ENCODE data around the gene PPT2. TPM values are rescaled to one million over a fixed set of nuclear protein-coding genes. Genes with fewer than 3 reads are reported as not detected.
A peak's percentile ranks its signal among the peaks of the same experiment; 100 is the strongest.
"Not testable (repeated sequence)": the region's sequence is repeated elsewhere in the genome, so short reads cannot be mapped to it uniquely, and the experiment has no call there.

PPT2 gene
- total RNA-seq, 1 donor from 2014 or later: 15.6 TPM

GRCh38 chr6:32120573-32121059 is 33.3 kb upstream of the PPT2 start:
- intact Hi-C loops (cut with DNase I): no loop called here
- DNase-seq (ENCODE audit: low spot score): no peak

DNA sequence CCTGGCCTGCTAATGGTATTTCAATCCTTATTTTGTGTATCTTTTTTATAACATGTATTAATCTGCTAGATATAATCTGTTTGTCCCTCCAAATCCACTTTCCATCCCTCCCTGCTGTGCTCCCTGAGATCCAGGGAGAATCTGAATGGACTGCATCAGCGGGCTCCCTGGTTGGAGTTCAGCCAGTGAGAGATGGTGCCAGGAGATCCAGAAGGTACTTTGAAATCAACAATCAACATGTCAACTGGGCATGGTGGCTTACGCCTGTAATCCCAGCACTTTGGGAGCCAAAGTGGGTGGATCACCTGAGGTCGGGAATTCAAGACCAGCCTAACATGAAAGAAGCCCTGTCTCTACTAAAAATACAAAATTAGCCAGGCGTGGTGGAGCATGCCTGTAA is 30.3 kb upstream of the PPT2 start:
- intact Hi-C loops (cut with DNase I): no loop called here
- DNase-seq (ENCODE audit: low spot score): no peak

- intact Hi-C loops (cut with DNase I): loop anchor here (2.0 kb wide), 1 partner anchor 26 kb away; no protein-coding TSS in a partner anchor
- DNase-seq (ENCODE audit: low spot score): no peak
Observed at GRCh38 chr6:32126880-32127279, 27.1 kb upstream of the PPT2 start.

DNA sequence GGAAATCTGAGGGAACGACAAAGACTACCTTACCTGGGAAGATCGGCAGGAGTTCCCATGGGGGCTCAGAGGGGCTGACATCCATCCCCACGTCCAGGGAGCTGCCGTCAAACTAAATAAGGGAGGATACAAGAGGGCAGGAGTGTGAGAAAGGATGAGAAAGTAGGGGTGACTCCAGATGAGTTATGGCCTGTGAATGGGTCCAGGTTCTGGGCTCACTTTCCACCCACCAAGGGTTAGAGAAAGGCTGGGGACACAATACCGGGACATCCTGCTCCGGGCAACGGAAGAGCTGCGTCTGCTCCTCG is 26.6 kb upstream of the PPT2 start:
- intact Hi-C loops (cut with DNase I): loop anchor here (2.0 kb wide), 1 partner anchor 25 kb away; no protein-coding TSS in a partner anchor
- no peak for DNase-seq (ENCODE audit: low spot score)

GRCh38 chr6:32127717-32128592 is 26.0 kb upstream of the PPT2 start, which contains the start of gene ATF6B:
ATF6B (minus strand) TSS chr6:32128246; CDS start chr6:32128207, 39 bp downstream.
- intact Hi-C loops (cut with DNase I): loop anchor here (2.0 kb wide), 1 partner anchor 25 kb away; no protein-coding TSS in a partner anchor
- DNase-seq (ENCODE audit: low spot score): peak; percentile 99

- DNase-seq (ENCODE audit: low spot score): no peak
- intact Hi-C loops (cut with DNase I): no loop called here
Observed at GRCh38 chr6:32128751-32129296, 25.1 kb upstream of the PPT2 start.

GRCh38 chr6:32129297-32130088 is 24.4 kb upstream of the PPT2 start:
- intact Hi-C loops (cut with DNase I): loop anchor here (2.0 kb wide), 1 partner anchor 67 kb away; no protein-coding TSS in a partner anchor
- DNase-seq (ENCODE audit: low spot score): no peak

GRCh38 chr6:32131439-32131948 is 22.4 kb upstream of the PPT2 start:
- no peak for DNase-seq (ENCODE audit: low spot score)
- intact Hi-C loops (cut with DNase I): loop anchor here (2.0 kb wide), 1 partner anchor 65 kb away; no protein-coding TSS in a partner anchor

DNA sequence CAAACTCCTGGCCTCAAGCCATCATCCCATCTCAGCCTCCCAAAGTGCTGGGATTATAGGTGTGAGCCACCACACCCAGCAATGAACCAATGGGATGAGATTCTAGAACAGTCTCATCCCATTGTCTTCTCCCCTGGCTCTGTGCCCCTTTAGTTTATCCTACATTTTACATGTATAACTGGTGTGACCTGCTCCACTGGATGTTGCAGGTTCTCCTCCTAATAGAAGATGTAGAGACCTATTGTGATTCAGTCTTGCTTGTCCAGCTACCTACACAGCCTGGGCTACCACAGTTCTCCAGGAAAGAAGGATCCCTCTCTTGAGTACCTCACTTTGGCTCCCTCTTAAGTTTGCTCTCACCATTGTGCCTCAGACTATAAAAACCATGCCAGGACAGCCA is 21.8 kb upstream of the PPT2 start:
- no peak for DNase-seq (ENCODE audit: low spot score)
- intact Hi-C loops (cut with DNase I): no loop called here

DNA sequence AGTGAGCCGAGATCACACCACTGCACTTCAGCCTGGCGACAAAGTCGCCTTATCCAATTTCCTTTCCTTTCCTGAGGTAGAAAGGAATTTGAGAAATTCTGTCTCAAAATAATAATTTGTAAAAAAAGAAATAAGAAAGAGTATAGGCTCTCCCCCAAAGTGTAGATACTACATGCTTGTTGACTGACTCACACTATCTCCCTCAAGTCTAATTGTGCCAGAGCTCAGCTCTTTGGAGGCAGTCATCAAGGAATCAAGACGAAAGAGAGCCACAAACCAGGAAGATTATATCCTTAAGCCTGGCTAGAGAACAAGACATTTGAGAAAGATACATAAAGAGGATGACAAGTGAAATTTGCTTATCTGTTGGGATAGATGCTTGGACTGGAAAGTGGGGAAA is 20.2 kb upstream of the PPT2 start:
- intact Hi-C loops (cut with DNase I): no loop called here
- no peak for DNase-seq (ENCODE audit: low spot score)

- intact Hi-C loops (cut with DNase I): no loop called here
- no peak for DNase-seq (ENCODE audit: low spot score)
Observed at GRCh38 chr6:32137454-32137853, 16.5 kb upstream of the PPT2 start.

DNA sequence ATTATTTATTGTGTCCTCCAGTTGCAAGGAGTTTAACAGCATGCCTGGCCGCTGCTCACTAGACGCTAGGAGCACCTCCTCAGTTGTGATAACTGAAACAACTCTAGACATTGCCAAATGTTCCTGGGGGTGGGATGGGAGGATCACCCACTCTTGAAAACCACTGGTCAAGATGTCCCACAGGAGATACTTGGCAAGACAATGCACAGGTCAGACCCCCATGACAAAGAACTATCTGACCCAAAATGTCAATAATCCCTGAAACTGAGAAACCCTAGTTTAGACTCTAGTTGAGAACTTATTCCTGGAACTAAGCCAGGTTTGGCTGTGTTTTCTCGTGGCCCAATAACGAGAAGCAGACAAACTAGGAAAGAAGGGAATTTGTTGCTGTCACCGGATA is 14.4 kb upstream of the PPT2 start:
- intact Hi-C loops (cut with DNase I): no loop called here
- DNase-seq (ENCODE audit: low spot score): no peak

DNA sequence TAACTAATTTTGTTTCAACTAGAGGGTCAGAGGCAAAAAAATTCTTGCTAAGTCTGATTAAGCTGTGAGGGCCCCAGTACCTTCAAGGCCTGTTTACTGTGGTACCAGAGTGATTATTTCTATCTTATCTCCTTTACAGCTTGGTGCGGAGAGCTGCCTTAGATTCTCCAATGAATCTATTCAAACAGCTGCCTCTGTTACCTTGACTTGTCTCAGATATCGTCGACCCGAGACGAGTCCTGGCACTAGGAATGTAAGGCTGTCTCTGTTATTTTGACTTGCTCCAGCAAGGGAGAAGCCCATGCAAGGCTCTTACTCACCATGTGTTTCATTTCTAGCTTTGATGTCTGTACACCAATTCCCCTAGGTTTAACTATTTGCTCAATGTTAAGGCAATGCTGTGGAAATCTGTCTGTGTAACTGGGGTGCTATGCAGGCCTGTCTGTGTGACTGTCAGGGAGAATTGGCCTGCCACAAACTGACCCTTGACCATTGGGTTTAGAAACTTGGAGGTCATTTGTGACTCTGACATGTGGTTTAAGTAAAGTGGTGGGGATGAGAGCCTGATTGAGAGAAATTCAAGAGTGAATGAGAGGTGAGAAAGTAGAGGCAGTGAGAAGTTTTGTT is 13.4 kb upstream of the PPT2 start:
- intact Hi-C loops (cut with DNase I): no loop called here

DNA sequence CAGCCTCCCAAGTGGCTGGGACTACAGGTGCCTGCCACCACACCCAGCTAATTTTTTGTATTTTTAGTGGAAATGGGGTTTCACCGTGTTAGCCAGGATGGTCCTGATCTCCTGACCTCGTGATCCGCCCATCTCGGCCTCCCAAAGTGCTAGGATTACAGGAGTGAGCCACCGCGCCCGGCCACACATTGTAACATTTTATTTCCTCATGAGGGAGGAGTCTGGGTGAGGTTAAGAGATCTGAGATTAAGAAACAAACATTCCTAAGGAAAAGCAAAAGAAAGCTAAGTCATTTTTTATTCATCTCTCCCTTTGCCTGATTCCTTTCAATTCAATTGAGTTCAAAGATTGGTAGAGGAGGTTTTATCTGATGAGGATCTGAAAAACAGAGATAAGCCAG is 9.7 kb upstream of the PPT2 start:
- intact Hi-C loops (cut with DNase I); DNase-seq (ENCODE audit: low spot score): not testable (repeated sequence)

More for the DNA sequence above, 13.4 kb upstream of the PPT2 start:
- no peak for DNase-seq (ENCODE audit: low spot score)

DNA sequence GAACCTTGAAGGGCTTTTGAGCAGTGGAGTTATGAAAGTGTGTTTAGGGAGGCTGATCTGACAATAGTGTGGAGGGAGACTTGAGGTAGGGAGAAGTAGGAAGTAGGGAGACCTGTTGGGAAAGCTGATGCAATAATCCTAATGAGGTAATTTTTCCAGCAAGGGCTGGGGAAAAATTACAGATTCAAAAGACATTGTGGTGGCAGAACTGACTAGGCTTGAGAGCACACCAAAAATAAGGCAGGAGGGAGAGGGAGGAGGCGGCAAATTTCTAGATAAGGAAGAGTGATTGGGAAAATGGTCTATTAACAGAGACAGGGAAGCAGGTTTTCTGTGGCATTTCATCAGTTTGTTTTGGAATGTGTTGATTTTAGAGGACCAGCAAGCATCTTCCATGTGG is 7.7 kb upstream of the PPT2 start:
- DNase-seq (ENCODE audit: low spot score): no peak
- intact Hi-C loops (cut with DNase I): no loop called here

GRCh38 chr6:32146687-32147086 is 7.3 kb upstream of the PPT2 start:
- intact Hi-C loops (cut with DNase I): no loop called here
- DNase-seq (ENCODE audit: low spot score): no peak

- intact Hi-C loops (cut with DNase I): no loop called here
- DNase-seq (ENCODE audit: low spot score): no peak
Observed at GRCh38 chr6:32147401-32148132, 6.4 kb upstream of the PPT2 start.

DNA sequence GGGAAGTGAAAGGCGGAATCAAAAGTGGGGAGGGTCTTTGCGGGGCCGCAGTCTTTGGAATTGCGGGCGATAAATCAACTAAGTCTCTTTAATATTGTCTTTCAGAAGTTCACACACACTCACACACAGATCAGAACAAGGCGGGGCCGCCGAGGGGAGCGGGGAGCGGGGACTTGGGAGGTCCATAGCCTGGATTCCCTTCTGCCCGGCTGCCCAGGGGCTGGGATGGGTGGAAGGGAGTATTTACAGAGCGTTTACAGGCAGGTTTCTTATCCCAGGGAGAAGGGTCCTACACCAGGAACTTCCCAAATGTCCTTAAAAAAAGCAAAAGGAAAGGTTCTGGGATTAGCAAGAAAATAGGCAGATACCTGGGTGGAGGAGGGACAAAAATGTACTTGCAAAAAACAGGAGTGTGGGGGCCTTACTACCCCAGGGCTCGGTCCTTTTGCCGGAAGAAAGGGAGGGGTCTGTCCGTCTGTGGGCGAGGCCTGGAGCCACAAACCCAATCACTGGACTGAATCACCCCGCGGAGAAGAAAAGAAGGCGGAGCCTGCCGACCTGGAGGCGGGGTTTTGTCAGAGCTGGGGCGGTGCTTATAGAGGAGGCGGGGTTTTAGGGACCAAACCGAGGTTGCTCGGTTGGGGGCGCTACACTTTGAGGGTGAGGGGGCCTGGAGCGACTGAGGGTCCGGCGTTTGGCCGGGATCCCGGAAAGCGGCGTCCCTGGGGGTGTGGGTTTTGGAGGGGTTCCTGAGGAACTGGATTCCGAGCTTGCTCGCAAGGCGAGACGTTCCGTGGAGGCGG is 5.5 kb upstream of the PPT2 start:
- intact Hi-C loops (cut with DNase I): no loop called here
- DNase-seq (ENCODE audit: low spot score): no peak
